Gastrocnemius medialis (tissue), 4 donors: ENCODE measurements around the gene DGKK.

Source experiments
- CTCF ChIP-seq, 5 experiments: fragments of 450-650 bp in 3 of 5; fragments of 200-600 bp in 2 of 5; sonication (generic) in 2 of 5; IDR thresholded peaks in 4 of 5; conservative IDR thresholded peaks in 1 of 5; 1 replicate in 4 of 5; 2 replicates in 1 of 5; pipeline ENCODE4 v1.5.1; 2016 to 2019; ENCODE audit warnings: antibody characterized with exemption in 5 of 5, mild to moderate bottlenecking in 3 of 5, moderate library complexity in 3 of 5
- POLR2A ChIP-seq, 2 donors: fragments of 450-650 bp; IDR thresholded peaks; one replicate each; pipeline ENCODE4 v1.6.1; 2017; ENCODE audit warnings: antibody characterized with exemption in 2 of 2, mild to moderate bottlenecking in 2 of 2, moderate library complexity in 2 of 2

- TF ChIP-seq CTCF (IDR thresholded peaks at IDR 0.05 in 4 of 5, conservative IDR thresholded peaks at IDR 0.05 in 1 of 5), result no peak
- no peak for TF ChIP-seq POLR2A (IDR thresholded peaks at IDR 0.05)
Measured at GRCh38 chrX:50456712-50457484, 13.7 kb downstream of the DGKK start.
